Ishikawa (cell line): ENCODE results near the gene PCDH19.

Experiments
- CREB1 ChIP-seq: IDR thresholded peaks from 2 replicates; pipeline ENCODE4 v1.6.1; 2012; ENCODE audit warnings: low read depth
- EP300 ChIP-seq: IDR thresholded peaks from 2 replicates; pipeline ENCODE4 v1.6.1; 2012; ENCODE audit warnings: borderline replicate concordance
- RAD21 ChIP-seq: IDR thresholded peaks from 2 replicates; pipeline ENCODE4 v1.6.1; 2012; ENCODE audit warnings: low read depth
- TAF1 ChIP-seq: IDR thresholded peaks from 2 replicates; pipeline ENCODE4 v1.6.1; 2012; ENCODE audit warnings: low read depth, mild to moderate bottlenecking
- TCF12 ChIP-seq: IDR thresholded peaks from 2 replicates; pipeline ENCODE4 v1.6.1; 2012; ENCODE audit warnings: low read depth
- YY1 ChIP-seq: IDR thresholded peaks from 2 replicates; pipeline ENCODE4 v1.6.1; 2012; ENCODE audit warnings: low read depth
- TF ChIP-seq, protein P1 (sequence below): IDR thresholded peaks from 2 replicates; pipeline ENCODE4 v1.6.1; 2012
- TF ChIP-seq, protein P2 (sequence below): IDR thresholded peaks from 2 replicates; pipeline ENCODE4 v1.6.1; 2012

DNA sequence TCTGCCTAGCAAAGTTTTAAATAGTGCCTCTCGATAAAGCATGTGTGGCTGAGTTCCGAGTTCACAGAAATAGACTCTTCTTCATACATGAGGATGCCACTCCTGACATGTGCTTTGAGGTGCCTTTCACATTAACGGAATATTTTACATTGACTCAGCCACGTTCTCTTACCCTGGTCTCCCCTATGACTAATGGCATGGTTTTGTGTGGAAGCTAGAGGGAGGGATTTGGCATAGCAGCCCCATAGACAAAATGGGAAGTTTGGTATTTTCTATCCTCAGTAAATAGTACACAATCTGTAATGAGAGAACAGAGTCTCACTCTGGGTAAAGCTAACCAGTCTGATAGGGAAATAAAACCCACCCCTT lies 68.9 kb downstream of the PCDH19 start:
- TF ChIP-seq RAD21 (no peak), EP300 (no peak), TCF12 (no peak), TAF1 (no peak), CREB1 (no peak), YY1 (no peak)
- TF ChIP-seq, protein P1, sequence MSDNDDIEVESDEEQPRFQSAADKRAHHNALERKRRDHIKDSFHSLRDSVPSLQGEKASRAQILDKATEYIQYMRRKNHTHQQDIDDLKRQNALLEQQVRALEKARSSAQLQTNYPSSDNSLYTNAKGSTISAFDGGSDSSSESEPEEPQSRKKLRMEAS: no peak
- TF ChIP-seq, protein P2, sequence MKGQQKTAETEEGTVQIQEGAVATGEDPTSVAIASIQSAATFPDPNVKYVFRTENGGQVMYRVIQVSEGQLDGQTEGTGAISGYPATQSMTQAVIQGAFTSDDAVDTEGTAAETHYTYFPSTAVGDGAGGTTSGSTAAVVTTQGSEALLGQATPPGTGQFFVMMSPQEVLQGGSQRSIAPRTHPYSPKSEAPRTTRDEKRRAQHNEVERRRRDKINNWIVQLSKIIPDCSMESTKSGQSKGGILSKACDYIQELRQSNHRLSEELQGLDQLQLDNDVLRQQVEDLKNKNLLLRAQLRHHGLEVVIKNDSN: no peak
